Glomerular visceral epithelial cell (primary cell): Measurements from ENCODE around the gene PIK3R5.
A peak's percentile ranks its signal among the peaks of the same experiment; 100 is the strongest.
"Not testable (repeated sequence)": the region's sequence is repeated elsewhere in the genome, so short reads cannot be mapped to it uniquely, and the experiment has no call there.

Source experiments
- DNase-seq: peaks from one replicate; pipeline ENCODE4 v3.0.0-alpha.2; 2016; ENCODE audit errors: extremely low spot score

Gene PIK3R5

GRCh38 chr17:8859027-8859803 is 106.3 kb downstream of the PIK3R5 start:
- no peak for DNase-seq

DNA sequence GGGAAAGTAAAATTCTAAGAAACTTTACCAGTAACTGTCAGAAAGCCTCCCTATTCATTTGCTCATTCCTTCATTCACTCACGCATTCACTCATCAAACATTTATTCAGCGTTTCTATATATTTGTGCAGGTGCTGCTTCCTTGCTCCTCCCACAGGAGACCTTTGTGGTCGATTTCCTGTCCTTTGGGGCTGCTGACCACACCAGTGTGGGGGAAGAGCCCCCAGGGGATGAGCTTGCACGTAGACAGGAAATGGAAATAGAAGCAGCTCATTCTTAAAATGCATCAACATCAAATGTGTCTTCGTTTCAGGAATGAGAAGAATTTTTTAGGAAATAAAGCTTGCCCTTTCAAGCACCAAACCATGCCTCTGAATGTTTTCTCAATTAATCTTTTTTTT is 107.6 kb downstream of the PIK3R5 start:
- DNase-seq, result no peak

GRCh38 chr17:8856869-8857575 is 108.5 kb downstream of the PIK3R5 start:
- DNase-seq, result no peak

DNA sequence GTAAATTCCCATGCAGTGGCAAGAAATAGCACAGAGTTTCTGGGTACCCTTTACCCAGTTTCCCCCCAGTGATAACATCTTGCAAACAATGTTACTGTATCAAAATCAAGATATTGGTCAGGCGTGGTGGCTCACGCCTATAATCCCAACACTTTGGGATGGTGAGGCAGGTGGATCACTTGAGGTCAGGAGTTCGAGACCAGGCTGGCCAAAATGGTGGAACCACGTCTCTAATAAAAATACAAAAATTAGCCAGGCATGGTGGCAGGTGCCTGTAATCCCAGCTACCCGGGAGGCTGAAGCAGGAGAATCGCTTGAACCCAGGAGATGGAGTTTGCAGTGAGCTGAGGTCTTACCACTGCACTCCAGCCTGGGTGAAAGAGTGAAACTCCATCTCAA is 109.3 kb downstream of the PIK3R5 start:
- not testable (repeated sequence) for DNase-seq

- DNase-seq, result no peak
Measured at GRCh38 chr17:8855477-8856204, 109.9 kb downstream of the PIK3R5 start.

- no peak for DNase-seq
Measured at GRCh38 chr17:8851600-8851999, 113.9 kb downstream of the PIK3R5 start.

DNA sequence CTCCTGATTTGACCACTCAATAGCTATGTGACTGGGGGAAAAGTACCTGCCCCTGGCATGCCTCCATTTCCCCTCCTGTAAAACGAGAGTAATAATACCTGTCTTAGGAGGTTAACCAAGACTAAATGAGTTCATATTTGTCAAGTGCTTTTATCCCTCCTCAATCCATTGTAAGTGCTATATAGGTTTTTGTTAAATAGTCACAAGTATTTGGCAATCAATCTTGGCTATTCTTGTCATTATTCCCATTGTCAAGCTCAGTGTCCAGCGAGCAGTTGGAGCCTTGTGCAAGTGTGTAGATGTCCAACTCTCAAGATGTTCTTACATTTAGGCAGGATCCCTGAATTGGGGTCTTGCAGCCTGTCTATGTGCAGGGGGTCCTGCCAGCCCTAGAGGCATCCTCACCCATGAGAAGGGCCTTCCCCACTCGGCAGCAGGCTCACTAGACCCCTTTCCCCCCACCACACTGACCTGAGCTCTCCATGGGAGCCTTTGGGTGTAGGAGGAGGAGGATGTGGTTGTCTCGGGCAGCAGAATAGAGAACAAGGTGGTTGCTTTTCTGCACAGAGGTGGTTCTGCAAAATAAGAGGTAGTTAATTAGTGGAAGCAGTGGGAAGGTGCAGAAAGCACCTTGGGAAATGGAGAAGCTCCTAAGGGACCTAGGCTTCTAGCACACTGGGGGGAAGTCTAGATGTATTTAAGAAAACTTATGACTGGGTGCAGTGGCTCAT is 116.0 kb downstream of the PIK3R5 start:
- DNase-seq, result no peak

DNA sequence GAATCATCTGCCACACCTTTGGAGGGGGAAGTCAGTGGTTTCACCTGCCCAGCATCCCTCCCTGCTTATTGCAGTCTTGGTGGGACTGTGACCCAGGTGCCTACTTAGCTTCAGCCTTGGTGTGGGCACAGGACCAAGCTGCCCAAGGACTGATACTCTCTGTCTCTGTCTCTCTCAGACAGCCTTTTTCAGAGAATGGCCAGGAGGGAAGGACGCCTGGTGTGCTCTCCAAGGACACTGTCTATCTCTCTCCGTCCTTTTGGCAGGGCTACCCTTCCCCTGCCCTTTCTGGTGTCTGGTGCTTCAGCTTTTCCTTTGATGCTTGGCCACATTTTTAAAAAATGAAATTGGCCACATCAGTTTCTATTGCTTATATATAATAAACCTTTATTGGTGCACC is 117.6 kb downstream of the PIK3R5 start:
- no peak for DNase-seq

GRCh38 chr17:8846768-8847211 is 118.7 kb downstream of the PIK3R5 start:
- no peak for DNase-seq

DNA sequence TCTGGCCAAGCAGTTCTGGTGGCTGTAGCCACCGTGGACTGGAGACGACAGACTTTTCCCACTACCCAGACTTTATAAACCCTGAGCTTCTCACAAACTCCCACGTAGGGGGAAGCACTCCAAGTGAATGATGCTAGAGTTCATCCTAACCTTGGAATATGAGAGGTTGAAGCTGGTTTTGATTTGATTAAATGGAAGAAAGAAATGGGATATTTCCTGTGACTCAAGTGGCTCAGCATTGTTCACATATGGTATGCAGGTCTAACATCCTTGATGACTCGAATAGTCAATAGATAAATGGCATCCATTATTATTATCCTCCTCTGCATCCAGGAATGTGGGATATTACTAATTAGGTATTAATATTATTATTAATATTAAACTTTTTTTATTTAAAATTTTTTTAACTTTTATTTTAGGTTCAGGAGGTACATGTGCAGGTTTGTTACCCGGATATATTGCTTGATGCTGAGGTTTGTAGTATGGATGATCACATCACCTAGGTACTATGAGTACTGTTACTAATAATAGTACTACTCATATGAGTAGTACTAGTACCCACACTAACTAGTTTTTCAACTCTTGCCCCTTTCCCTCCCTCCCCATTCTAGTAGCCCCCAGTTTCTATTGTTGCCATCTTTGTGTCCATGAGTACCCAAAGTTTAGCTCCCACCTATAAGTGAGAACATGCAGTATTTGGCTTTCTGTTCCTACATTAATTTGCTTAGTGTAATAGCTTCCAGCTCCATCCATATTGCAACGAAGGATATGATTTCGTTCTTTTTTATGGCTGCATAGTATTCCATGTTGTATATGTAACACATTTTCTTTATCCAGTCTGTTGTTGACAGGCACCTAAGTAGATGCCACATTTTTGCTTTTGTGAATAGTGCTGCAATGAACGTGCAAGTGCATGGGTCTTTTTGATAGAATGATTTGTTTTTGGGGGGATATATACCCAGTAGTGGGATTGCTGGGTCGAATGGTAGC is 121.0 kb downstream of the PIK3R5 start:
- no peak for DNase-seq

DNA sequence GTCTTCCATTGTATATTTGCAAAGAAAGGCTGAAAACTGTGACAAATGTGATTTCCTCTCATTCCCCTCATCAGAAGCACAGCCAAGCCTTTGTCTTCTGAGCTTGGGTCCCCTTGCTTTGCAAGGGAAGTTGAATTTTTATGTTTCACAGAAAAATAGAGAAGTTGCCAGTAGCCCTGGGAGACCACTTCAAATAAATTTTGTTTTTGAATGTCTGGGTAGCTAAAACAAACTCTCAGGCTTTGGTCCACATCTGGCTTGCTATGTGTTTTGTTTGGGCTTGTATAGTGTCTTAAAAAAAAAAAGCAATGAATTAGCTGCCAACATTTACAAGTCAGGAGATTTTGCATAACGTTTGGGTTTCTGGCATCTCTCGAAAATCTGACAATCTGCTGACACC is 122.2 kb downstream of the PIK3R5 start:
- no peak for DNase-seq

DNA sequence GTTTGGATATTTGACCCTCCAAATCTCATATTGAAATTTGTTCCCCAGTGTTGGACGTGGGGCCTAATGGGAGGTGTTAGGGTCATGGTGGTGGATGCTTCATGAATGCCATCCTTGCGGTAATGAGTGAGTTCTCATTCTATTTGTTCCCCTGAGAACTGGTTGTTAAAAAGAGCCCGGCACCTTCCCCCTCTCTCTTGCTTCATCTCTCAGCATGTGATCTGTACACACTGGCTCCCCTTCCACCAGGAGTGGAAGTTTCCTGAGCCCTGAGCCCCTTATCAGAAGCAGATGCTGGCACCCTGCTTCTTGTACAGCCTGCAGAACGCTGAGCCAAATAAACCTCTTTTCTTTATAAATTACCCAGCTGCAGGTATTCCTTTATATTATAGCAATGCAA is 123.7 kb downstream of the PIK3R5 start:
- DNase-seq, result no peak

DNA sequence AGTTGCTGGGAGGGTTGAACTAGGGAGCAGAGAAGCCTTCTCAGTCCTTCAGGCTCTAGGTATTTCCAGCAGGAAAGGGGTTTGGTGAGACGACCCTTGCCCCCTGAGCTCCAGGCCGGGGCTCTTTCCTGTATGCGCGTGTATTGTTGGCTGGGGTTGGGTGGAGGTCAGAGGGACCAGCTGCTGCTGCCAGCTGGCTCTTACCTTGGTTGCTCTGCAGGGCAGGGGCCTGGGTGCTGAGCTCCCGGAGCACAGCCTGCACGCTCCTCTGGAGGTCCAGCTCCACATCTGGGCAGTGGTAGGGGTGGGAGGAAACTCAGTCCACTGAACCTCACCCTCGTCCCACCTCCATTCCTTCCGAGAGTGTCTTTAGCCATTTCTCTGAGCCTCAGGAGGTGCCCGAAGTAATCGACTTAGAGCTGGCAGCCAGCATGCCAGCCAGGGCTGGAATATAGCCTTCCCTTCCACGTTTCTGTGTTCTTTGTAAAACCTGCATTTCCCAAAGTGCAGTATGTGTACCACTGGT is 126.0 kb downstream of the PIK3R5 start:
- DNase-seq, result no peak

GRCh38 chr17:8838551-8839095 is 126.9 kb downstream of the PIK3R5 start:
- no peak for DNase-seq

DNA sequence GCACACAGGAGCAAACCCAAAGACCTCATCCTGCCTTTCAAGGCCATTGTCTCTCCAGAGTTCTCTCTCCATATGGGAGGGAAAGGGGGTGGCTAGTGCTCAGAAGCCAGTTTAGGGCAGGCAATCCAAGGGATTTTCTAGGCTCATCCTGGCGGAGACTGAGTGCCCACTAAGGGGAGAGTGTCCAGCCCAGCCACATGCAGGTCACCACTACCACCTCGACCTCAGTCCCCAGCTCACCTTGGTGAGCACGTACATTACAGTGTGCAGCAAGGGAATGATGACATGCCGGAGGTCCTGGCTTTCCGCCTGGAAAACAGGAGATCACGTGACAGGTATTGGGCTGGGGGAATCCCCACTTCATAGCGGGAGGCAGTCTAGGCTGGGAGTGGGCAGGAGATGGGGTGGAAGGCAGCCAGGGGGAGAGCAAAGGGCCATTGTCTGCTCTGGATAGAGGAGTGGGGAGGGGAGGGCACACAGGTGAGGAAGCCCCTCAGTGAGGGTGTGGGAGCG is 127.9 kb downstream of the PIK3R5 start:
- DNase-seq, result peak; percentile 57

DNA sequence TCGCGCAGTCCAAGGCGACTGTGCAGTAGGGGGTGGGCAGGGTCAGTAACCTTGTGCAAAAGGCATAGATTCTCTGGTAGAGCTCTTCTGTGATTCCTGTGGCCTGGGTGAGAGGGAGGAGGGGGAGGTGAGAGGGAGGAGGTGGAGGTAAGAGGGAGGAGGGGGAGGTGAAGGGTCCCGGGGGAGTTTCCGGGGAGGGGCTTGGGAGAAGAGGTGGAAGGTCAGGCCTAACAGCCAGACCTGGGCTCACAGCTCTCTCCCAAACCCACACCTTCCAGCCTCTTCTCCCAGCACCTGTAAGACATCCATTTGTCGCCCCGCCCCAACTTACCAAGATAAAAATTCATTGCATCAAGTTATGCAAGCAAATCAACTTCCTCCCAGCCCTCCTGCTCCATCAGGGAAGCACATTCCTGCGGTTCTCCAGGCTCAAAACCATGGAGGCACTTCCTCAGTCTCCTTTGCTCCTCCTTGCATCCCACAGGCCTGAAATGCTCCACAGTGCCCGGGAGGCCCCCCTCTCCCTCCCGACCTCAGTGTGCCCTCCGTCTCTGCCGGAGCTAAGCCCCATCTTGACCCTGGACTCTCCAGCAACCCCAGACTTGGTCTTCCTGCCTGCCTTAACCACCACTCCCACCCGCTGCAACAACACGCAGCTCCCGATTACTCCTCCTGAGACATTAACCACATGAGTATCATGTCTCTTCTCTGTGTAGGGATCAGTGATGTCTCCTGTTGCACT is 128.5 kb downstream of the PIK3R5 start:
- DNase-seq, result peak; percentile 34

- no peak for DNase-seq
Measured at GRCh38 chr17:8835631-8836364, 129.7 kb downstream of the PIK3R5 start.

DNA sequence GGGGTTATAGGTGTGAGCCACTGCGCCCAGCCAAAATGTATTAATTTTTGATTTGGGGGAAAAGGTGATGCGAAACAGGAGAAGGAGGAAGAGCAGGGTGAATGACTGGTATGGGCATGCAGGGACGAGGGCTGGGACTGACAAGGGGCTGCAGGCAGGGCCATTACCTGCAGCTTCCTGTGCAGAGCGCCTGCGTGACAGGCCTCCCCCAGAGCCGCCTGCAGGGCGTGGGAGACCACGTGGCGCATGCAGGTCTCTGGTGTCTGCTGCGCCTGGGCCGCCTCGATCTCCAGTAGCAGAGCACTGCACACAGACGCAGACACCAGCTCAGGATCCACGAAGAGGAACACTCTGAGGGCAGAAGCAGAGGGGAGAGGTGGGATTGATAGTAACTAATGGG is 130.4 kb downstream of the PIK3R5 start:
- no peak for DNase-seq
